IMR-90 (cell line): ENCODE data around the gene TGFBI.

Experiments used
- CEBPB ChIP-seq: IDR thresholded peaks from 2 replicates; pipeline ENCODE4 v1.6.1; 2012; ENCODE audit warnings: low read depth, low read length, improper control_type of control experiment
- CTCF ChIP-seq: conservative IDR thresholded peaks from 2 replicates; pipeline ENCODE4 v1.5.1; 2012; ENCODE audit warnings: mild to moderate bottlenecking, low read depth, low read length, improper control_type of control experiment
- ELK1 ChIP-seq: fragments of 150-350 bp; IDR thresholded peaks from 2 replicates; pipeline ENCODE4 v1.6.1; 2016; ENCODE audit warnings: low read depth, mild to moderate bottlenecking, low read length, moderate library complexity, borderline replicate concordance
- MAFK ChIP-seq: IDR thresholded peaks from 2 replicates; pipeline ENCODE4 v1.6.1; 2012; ENCODE audit warnings: low read depth, low read length, improper control_type of control experiment
- POLR2A ChIP-seq: IDR thresholded peaks from 2 replicates; pipeline ENCODE4 v1.6.1; 2012; ENCODE audit warnings: mild to moderate bottlenecking, low read depth, low read length
- RAD21 ChIP-seq: IDR thresholded peaks from 2 replicates; pipeline ENCODE4 v1.6.1; 2012; ENCODE audit warnings: low read length, improper control_type of control experiment
- RFX5 ChIP-seq: IDR thresholded peaks from 2 replicates; pipeline ENCODE4 v1.8.0; 2012; ENCODE audit warnings: low read depth, mild to moderate bottlenecking, low read length, moderate library complexity
- USF2 ChIP-seq: fragments of 150-350 bp; IDR thresholded peaks from 2 replicates; pipeline ENCODE4 v1.6.1; 2017; ENCODE audit warnings: mild to moderate bottlenecking, antibody characterized with exemption, low read length, low read depth

GRCh38 chr5:136023958-136024541 is 4.7 kb upstream of the TGFBI start:
- TF ChIP-seq CTCF (no peak), ELK1 (no peak), RAD21 (no peak), MAFK (no peak), POLR2A (no peak), USF2 (no peak), RFX5 (no peak), CEBPB (no peak)
